Body of pancreas (tissue), 4 donors: Measurements from ENCODE around the gene GALE.

Experiments used
- CTCF ChIP-seq, 7 experiments: fragments of 450-650 bp in 4 of 7; fragments of 200-600 bp in 3 of 7; sonication (generic) in 3 of 7; IDR thresholded peaks; one replicate each; pipeline ENCODE4 v1.5.1; 2016 to 2019; ENCODE audit warnings: antibody characterized with exemption in 7 of 7
- POLR2A ChIP-seq, 3 donors: fragments of 450-650 bp; IDR thresholded peaks; one replicate each; pipeline ENCODE4 v1.6.1; 2016; ENCODE audit warnings: antibody characterized with exemption in 3 of 3, mild to moderate bottlenecking in 2 of 3

DNA sequence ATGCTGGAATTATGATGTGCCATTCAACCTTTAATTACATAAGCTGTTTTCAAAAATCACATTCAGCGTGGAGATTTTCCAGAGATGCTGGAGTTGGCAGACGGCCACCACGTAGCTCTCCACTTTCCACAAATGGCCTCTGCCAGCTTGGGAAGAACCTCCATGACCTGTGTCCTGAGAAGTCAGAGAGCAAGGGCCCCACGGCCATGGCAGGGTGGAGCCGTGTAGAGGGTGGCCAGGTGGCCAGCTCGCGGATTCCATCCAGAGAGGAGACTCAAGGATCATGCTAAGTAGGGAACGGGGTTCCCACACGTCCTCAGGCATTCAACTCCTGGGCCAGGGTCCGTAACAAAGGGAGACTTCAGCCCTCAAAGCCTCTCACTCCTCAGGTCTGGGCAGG lies 1.3 kb upstream of the GALE start:
- TF ChIP-seq CTCF (IDR thresholded peaks at IDR 0.05), result no peak
- no peak for TF ChIP-seq POLR2A (IDR thresholded peaks at IDR 0.05)
